ENCODE measurements around the gene ZNF385C. TPM values are rescaled to one million over a fixed set of nuclear protein-coding genes. Genes with fewer than 3 reads are reported as not detected.

The ZNF385C gene
- total RNA-seq, 1 experiment from 2014 or later: 2.8 TPM

- Histone ChIP-seq H3K79me1 (ENCODE audit: insufficient read depth, low read depth, low read length, poor library complexity, severe bottlenecking) (no peaks in the 10 kb centered on the region), H3K4me2 (ENCODE audit: insufficient read depth, insufficient read length, low read length) (no peak overlapping the region), H3K27me3 (ENCODE audit: insufficient read depth, low read length) (peaks cover 12% of the 10 kb centered on the region; the same call in 1 of the 2 replicates), H3K27ac (ENCODE audit: insufficient read length, low read depth, low read length) (no peak overlapping the region), H2BK15ac (ENCODE audit: low read depth, low read length) (no peak overlapping the region), H4K20me1 (ENCODE audit: control insufficient read depth, insufficient read depth, insufficient read length) (no peaks in the 10 kb centered on the region), H4K5ac (ENCODE audit: insufficient read length, low read depth, low read length) (no peak overlapping the region), H3K23ac (ENCODE audit: insufficient read length, low read depth, low read length) (no peak overlapping the region), H3K18ac (ENCODE audit: insufficient read length, low read depth, low read length) (no peak overlapping the region), H3K23me2 (ENCODE audit: insufficient read length, low read depth, low read length, poor library complexity, severe bottlenecking) (peaks cover 9% of the 10 kb centered on the region), H3K14ac (ENCODE audit: insufficient read depth, low read length) (no peak overlapping the region), H2BK20ac (ENCODE audit: low read depth, low read length, poor library complexity, severe bottlenecking) (no peak overlapping the region), H3K56ac (ENCODE audit: insufficient read length, low read depth, low read length) (no peak overlapping the region), H3K79me2 (ENCODE audit: insufficient read depth, low read length) (no peaks in the 10 kb centered on the region), H3K9ac (ENCODE audit: extremely low read depth, insufficient read length, low read length) (no peak overlapping the region), H4K8ac (replicated peaks; ENCODE audit: insufficient read length, low read depth, low read length) (no peak overlapping the region), H2BK5ac (ENCODE audit: insufficient read length, low read length) (no peak overlapping the region), H4K91ac (ENCODE audit: insufficient read length, low read depth, low read length) (no peak overlapping the region), H2BK120ac (ENCODE audit: low read depth, low read length, poor library complexity, severe bottlenecking) (no peak overlapping the region), H3K9me3 (ENCODE audit: control insufficient read depth, low read depth, low read length) (no peaks in the 10 kb centered on the region), H2AFZ (ENCODE audit: low read length) (no peak overlapping the region), H2BK12ac (ENCODE audit: insufficient read length, low read depth, low read length) (no peak overlapping the region), H3K4me1 (ENCODE audit: insufficient read depth, low read length) (no peaks in the 10 kb centered on the region), H3T11ph (ENCODE audit: low read length) (no peak overlapping the region), H3K4ac (ENCODE audit: low read depth, low read length) (no peak overlapping the region), H2AK5ac (ENCODE audit: insufficient read length, low read length) (no peak overlapping the region)
- no peak for DNase-seq
- no peak overlapping the region for H3K27ac Mint-ChIP-seq
- H3K36me3 Mint-ChIP-seq (ENCODE audit: insufficient read depth in 1 of 3, low read depth in 3 of 3): no peaks in the 10 kb centered on the region
- no peak for TF ChIP-seq CTCF (conservative IDR thresholded peaks at IDR 0.05)
- no CpG with 5 or more reads among the region's 8 CpGs for WGBS (ENCODE audit: extremely low coverage, insufficient read length, low lambda C conversion rate)
- H3K4me3 Mint-ChIP-seq: peak overlapping the region in 1 of 2 experiments; percentile 23; a peak in 2 of 5 replicates
- no peaks in the 10 kb centered on the region for H3K9me3 Mint-ChIP-seq
- H3K4me1 Mint-ChIP-seq: peaks cover 25 to 38% of the 10 kb centered on the region in 2 experiments
- H3K27me3 Mint-ChIP-seq (ENCODE audit: low read depth): peaks cover 38% of the 10 kb centered on the region
Measured at GRCh38 chr17:42096360-42097111, 1.7 kb downstream of the ZNF385C start.

All from H9 (cell line).